Measurements from ENCODE around the gene CNTN5. TPM values are rescaled to one million over a fixed set of nuclear protein-coding genes. Genes with fewer than 3 reads are reported as not detected.

The CNTN5 gene
- total RNA-seq, 4 donors from 2014 or later = not detected

GRCh38 chr11:100031973-100032372 is 1011.2 kb downstream of the CNTN5 start:
- TF ChIP-seq CTCF (IDR thresholded peaks at IDR 0.05; ENCODE audit: low read depth) = no peak

GRCh38 chr11:100061006-100061405 is 1040.3 kb downstream of the CNTN5 start:
- no peak for TF ChIP-seq CTCF (IDR thresholded peaks at IDR 0.05; ENCODE audit: low read depth)

GRCh38 chr11:100066399-100066798 is 1045.7 kb downstream of the CNTN5 start:
- TF ChIP-seq CTCF (IDR thresholded peaks at IDR 0.05; ENCODE audit: low read depth) = no peak

- TF ChIP-seq CTCF (IDR thresholded peaks at IDR 0.05; ENCODE audit: low read depth) = no peak
Observed at GRCh38 chr11:100068116-100068515, 1047.4 kb downstream of the CNTN5 start.

- no peak for TF ChIP-seq CTCF (IDR thresholded peaks at IDR 0.05; ENCODE audit: low read depth)
Observed at GRCh38 chr11:100072131-100072530, 1051.4 kb downstream of the CNTN5 start.

- TF ChIP-seq CTCF (IDR thresholded peaks at IDR 0.05; ENCODE audit: low read depth) = no peak
Observed at GRCh38 chr11:100080381-100080780, 1059.6 kb downstream of the CNTN5 start.

- no peak for TF ChIP-seq CTCF (IDR thresholded peaks at IDR 0.05; ENCODE audit: low read depth)
Observed at GRCh38 chr11:100080821-100081220, 1060.1 kb downstream of the CNTN5 start.

Data from subcutaneous adipose tissue (tissue), 4 donors.